NCI-H82 (cell line): Measurements from ENCODE around the gene COG7.

Source experiments
- DNase-seq: peaks from one replicate; lab custom pipeline; 2025; lab: John Stamatoyannopoulos, UW

The COG7 gene

DNA sequence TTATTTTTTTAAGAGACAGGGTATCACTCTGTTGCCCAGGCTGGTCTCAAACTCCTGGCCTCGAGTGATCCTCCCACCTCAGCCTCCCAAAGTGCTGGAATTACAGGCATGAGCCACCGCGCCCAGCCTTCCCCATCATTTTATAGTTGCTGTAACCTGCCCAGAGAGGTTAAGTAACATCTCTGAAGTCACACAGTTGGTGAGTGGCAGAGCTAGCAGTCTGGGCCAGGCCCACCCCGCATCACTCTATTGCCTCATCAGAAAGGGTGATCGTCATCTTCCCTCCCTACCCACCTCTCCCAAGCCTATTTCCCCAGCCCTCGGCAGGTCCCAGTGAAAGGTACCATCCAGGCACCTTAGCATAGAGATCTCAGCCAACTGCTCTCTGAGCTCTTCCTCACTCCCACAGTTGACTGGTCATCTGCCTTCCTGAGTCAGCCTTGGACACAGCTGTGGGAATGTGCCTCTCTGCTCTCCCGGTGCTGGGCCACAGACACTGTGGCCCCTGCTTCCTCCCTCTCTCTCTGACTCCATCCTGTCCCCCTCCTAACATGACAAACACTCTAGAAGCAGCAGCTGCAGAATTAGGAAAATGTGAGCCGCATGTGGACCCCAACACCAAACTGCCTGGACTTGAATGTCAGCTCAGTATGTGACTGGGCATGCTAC is 93.8 kb downstream of the COG7 start:
- DNase-seq = no peak

DNA sequence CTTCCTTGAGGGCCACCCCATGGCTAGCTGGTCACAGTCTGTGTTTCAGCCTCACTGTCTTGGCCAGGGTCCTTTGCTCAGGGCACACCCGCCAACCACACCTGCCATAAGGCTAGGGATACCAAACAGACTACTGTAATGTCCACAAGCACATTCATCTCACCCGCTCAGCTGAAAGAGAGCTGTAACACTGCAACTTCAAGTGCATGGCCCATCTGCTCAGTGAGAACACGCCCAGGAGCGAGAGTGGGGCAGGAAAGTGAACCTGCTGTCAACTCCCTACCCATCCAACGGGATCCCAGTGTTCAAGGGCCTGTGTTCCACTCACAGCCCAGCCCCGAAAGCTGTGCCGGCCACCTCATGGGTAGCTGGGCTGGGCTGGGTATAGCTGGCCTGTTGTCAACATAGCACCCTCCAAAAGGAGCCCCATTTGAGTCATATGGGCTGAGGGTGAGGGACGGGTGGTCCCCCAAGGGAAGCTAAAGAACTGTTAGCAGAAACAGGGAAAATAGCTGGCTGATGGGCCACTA is 95.2 kb downstream of the COG7 start:
- no peak for DNase-seq

DNA sequence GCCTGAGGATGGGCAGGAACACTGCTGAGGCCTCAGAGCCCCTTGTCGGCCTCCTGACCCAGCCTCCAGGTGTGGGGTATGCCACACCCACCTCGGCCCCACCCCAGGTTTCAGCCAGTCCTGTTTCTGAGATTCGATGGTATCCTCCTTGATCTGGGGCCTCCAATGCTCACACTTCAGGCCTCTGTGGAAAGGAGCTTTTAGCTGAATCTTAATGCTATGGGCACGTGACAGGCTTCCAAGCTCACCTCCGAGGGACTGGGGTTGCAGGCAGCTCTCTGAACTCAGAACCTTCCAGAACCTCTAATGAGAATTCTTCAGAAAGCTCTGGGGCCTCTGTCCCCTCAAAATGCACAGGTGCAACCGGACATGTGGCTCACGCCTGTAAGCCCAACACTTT is 96.0 kb downstream of the COG7 start:
- no peak for DNase-seq

DNA sequence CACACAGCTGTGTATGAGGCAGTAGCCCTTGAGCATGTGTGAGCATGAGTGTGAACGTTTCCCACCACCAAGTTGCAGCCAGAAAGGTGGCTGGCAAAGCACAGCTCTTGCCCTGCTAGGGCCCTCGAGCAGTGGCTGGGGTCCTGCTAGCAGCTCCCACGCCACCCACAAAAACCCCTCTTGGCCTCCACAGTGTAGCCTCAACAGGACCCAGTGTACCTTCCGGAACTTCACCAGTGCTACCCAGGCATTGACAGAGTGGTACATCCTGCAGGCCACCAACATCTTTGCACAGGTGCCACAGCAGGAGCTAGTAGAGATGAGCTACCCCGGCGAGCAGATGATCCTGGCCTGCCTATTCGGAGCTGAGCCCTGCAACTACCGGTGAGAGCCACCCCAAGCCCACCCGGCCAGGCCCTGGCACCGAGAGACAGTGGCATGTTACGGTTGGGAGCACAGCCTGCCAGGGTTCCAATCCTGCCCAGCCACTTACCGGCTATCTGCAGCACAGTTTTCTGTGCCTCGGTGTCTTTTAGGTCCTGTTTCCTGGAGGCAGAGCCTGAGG is 97.8 kb downstream of the COG7 start:
- no peak for DNase-seq

DNA sequence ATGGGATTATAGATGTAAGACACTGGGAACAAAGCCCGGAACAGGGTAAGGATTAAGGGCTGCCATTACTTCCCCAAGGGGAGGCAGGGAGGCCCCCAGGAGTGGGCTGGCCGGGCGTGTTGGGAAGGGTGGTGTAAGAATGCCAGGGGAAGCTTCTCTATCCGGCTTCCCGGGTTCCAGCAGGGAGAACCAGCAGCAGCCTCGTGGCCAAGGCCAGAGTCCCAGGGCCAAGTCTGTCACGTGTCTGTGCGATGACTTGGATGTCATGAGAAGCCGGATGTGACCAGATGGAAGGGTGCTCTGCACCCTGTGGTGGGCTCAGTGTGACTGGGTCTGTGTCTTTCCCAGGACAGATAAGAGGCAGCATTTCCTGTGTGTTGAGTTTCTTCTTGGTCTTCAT is 98.7 kb downstream of the COG7 start:
- no peak for DNase-seq

DNA sequence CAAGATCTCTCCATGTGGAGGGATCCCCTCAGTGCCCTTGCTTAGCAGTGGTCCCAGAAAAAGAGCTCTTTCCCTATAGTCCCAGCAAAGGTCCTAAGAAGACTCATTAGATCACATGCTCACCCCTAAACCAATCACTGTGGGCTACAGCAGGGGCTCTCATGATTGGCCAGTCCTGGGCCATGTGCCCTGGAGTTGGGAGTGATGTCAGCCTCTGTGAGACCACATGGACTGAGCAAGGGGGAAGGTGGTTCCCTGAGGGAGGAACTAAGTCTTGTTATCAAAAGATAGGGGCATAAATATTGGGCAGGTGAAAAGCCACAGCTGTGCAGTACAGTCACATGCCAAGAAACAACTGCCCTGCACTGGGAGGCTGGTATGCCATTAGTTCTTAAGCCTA is 99.5 kb downstream of the COG7 start:
- DNase-seq = no peak

DNA sequence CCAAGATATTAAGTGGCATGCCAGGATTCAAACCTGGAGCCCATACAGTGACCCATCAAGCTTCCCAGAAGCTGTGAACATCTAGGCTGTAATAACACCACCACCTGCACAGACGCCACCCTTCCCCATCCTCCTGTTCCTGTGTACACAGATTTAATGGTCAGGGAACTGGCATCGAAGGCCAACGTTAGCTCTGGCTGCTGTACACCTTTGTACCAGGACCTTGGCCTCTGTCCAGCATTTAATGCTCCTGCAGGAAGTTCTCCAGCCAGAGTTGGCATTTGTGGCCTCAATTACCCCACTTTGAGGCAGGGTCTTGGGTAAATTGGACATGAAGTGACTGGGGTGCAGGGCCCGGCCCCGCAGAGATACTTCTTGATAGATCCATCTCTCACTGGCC is 101.6 kb downstream of the COG7 start:
- no peak for DNase-seq

DNA sequence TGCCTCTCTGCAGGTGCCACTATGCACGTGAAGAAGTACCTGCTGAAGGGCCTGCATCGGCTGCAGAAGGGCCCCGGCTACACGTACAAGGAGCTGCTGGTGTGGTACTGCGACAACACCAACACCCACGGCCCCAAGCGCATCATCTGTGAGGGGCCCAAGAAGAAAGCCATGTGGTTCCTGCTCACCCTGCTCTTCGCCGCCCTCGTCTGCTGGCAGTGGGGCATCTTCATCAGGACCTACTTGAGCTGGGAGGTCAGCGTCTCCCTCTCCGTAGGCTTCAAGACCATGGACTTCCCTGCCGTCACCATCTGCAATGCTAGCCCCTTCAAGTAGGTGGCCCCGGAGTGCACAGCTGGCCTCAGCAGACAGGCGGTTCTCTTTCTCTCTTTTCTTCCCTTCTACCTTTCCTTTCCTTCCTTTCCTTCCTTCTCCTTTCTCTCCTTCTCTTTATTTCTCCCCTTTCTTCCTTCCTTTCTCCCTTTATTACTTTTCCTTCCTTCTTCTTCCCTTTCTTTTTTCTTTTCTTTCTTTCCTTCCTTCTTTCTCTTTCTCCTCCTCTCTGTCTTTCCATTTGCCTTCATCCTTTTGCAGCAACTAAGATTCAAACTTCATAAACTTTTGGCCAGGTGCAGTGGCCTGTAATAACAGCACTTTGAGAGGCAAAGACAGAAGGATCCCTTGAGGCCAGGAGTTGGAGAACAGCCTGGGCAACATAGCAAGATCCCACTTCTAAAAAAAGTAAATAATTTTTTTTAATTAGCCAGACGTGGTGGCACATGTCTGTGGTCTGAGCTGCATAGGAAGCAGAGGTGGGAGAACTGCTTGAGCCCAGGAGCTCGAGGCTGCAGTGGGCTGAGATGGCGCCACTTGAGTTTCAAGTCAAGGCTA is 104.2 kb downstream of the COG7 start:
- peak; percentile 45 for DNase-seq

DNA sequence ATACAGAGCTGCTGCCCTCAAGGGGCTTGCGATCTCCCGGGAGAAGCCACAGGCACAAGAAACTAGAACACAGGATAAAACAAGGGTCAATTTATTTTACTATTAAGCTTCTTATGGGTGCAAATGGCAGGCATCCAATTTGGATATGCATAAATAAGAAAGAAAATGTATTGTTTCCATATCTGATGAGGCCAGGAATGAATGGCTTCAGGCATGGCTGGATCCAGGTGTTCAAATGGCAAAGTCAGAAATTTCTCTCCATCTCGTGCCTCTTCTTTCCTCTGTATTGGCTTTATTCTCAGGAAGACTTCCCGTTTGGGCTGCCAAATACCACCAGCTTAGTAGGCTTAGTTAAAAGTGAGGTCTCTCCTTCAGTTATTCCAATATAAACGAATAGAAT is 107.8 kb downstream of the COG7 start:
- no peak for DNase-seq

DNA sequence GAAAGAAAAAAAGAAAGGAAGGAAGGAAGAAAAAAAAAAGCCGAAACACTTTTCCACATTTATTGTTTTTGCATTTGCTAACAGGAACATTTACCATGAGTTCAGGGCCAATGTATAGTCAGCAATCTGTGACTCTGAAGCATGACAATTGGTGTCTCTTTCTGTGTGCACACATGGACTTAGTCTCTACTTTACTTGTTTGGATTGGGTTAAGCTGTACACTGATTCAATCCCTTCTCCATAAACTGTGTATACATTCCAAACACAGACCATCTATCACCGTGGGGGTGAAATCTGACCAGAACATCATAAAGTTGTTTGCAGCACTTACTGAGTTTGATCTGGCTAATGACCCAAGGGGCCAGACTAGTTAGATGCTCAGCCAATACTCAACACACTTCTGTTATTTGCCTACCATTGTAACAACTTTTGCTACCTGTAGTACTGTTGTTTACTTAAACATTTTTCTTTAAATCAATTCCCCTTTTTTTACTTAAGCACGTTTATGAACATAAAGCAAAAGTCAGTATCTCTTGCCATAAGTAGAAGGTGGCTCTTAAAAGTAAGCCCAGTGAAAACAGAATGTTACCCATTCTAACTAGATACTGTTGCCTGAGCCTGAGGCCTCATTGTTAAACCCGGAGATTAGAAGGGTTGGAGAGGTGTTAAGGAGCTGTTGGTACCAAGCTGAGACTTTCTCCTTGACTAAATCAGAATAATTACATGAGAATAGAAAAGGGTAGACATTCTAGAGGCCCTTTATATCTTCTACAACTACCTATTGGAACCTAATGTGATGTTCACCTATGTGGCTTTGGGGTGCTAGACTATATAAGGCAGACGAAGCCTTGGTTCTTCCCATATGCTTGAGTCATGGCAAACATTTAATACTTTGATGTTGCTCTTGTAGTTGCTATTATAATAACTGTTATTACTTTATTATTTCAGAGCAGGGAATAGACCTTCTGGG is 109.1 kb downstream of the COG7 start:
- DNase-seq = no peak

DNA sequence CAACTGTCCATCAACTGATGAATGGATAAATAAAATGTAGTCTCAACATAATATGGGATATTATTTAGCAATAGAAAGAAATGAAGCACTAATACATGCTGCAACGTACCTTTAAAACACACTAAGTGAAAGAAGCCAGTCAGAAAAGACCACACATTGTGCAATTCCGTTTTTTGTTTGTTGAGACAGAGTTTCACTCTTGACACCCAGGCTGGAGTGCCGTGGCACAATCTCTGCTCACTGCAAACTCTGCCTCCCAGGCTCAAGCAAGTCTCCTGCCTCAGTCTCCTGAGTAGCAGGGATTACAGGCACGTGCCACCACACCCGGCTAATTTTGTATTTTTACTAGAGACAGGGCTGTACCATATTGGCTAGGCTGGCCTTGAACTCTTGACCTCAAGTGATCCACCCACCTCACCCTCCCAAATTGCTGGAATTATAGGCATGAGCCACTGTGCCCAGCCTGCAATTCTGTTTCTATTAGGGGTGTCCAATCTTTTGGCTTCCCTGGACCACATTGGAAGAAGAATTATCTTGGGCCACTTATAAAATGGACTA is 110.8 kb downstream of the COG7 start:
- DNase-seq = no peak

DNA sequence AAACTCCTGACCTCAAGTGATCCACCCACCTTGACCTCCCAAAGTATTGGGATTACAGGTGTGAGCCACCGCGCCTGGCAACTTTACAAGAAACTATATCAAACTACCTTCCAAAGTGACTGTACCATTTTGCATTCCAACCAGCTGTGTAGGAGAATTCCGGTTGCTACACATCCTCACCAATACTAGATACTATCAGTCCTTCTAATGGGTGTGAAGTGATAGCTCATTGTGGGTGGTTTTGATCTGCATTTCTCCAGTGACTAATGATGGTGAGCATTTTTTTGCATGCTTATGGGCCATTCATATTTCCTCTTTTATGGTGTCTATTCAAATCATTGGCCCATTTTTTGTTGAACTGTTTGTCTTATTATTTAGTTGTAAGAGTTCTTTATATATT is 113.2 kb downstream of the COG7 start:
- no peak for DNase-seq
